Progenitor cell of endocrine pancreas (in vitro differentiated cells): Measurements from ENCODE around the gene MAPT. TPM values are rescaled to one million over a fixed set of nuclear protein-coding genes. Genes with fewer than 3 reads are reported as not detected.

Experiments used
- DNase-seq: peaks from one replicate; pipeline ENCODE4 v3.0.0; 2021; ENCODE audit warnings: low spot score; ENCODE audit not compliant: unreplicated experiment
- H3K27ac Mint-ChIP-seq: 2 replicates; pipeline ENCODE4 v1.8.0; 2021; ENCODE audit warnings: mild to moderate bottlenecking, moderate library complexity, mixed read lengths
- H3K27me3 Mint-ChIP-seq: 2 replicates; pipeline ENCODE4 v1.8.0; 2021; ENCODE audit warnings: mixed read lengths
- H3K36me3 Mint-ChIP-seq: 2 replicates; pipeline ENCODE4 v1.8.0; 2022; ENCODE audit warnings: mixed read lengths; ENCODE audit not compliant: insufficient read depth
- H3K4me1 Mint-ChIP-seq: 2 replicates; pipeline ENCODE4 v1.8.0; 2021; ENCODE audit warnings: low read depth, mixed read lengths
- H3K4me3 Mint-ChIP-seq: 2 replicates; pipeline ENCODE4 v1.8.0; 2021; ENCODE audit warnings: low read depth, mild to moderate bottlenecking, moderate library complexity, mixed read lengths
- H3K9me3 Mint-ChIP-seq: 2 replicates; pipeline ENCODE4 v1.8.0; 2021; ENCODE audit warnings: low read depth, mixed read lengths
- total RNA-seq: library from RNA; stranded (reverse); gene quantifications from 2 replicates; pipeline ENCODE4 v1.2.1, GENCODE V29; 2021
- TF ChIP-seq, protein P1 (sequence below): fragments of 200-600 bp; sonication (generic); IDR thresholded peaks from one replicate; pipeline ENCODE4 v1.5.0; 2021; ENCODE audit warnings: antibody characterized with exemption, mild to moderate bottlenecking; ENCODE audit not compliant: unreplicated experiment

The MAPT gene
- total RNA-seq, 1 donor from 2014 or later, result 2.5 TPM

DNA sequence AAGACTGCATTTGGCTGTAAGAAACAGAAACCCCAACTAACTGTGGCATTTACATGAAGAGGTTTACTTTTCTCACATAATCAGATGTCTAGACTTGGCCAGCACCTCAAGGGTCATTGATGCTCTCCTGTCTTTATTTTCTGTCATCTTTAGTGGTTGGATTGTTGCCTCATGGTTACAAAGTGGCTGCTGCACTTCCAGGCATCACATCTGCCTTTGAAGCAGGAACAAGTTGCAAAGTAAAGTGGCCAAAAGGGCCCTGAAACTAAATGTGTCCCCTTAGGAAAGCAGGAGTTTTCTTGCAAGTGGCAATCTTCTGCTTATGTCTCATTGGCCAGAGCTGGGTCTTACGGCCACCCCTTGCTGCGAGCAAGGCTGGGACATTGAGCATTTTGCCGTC is 78.2 kb downstream of the MAPT start:
- DNase-seq, result no peak
- H3K27me3 Mint-ChIP-seq, result peaks cover 16% of the 10 kb centered on the region
- peaks cover 3% of the 10 kb centered on the region for H3K4me1 Mint-ChIP-seq
- peaks cover 1% of the 10 kb centered on the region for H3K36me3 Mint-ChIP-seq
- no peak overlapping the region for H3K4me3 Mint-ChIP-seq
- H3K9me3 Mint-ChIP-seq, result peaks cover 7% of the 10 kb centered on the region
- no peak overlapping the region for H3K27ac Mint-ChIP-seq
- TF ChIP-seq, protein P1, sequence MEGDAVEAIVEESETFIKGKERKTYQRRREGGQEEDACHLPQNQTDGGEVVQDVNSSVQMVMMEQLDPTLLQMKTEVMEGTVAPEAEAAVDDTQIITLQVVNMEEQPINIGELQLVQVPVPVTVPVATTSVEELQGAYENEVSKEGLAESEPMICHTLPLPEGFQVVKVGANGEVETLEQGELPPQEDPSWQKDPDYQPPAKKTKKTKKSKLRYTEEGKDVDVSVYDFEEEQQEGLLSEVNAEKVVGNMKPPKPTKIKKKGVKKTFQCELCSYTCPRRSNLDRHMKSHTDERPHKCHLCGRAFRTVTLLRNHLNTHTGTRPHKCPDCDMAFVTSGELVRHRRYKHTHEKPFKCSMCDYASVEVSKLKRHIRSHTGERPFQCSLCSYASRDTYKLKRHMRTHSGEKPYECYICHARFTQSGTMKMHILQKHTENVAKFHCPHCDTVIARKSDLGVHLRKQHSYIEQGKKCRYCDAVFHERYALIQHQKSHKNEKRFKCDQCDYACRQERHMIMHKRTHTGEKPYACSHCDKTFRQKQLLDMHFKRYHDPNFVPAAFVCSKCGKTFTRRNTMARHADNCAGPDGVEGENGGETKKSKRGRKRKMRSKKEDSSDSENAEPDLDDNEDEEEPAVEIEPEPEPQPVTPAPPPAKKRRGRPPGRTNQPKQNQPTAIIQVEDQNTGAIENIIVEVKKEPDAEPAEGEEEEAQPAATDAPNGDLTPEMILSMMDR, result no peak

DNA sequence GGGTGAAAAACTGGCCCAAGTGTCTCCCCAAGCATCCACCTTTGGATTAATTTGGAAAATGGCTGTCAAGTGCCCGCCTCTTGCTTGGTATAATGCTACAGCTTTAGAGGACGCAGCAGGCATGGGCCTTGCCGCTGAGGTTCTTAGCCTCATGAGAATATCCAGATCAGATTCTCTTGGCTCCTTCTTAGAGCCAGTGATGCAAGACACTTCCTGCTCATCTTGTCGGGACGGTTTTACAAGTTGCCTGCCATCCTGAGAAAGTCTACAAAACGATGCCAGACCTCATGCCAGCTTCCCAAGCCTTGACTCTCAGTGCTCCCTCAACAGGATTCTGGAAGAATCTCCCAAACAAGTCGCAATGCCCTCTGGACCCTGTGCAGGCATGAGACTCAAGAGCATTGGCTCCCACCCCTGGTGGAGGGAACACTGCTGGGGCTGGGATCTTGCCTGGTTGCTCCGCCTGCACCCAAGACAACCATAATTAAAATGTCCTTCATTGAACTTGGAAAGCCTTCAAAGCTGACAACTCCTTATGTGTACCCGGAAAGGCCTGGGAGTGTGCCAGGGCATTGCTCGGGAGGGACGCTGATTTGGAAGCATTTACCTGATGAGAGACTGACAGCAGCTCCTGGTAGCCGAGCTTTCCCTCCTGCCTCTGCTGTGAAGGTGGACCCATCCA is 78.9 kb downstream of the MAPT start:
- peaks cover 3% of the 10 kb centered on the region for H3K4me1 Mint-ChIP-seq
- TF ChIP-seq, protein P1, result no peak
- H3K27me3 Mint-ChIP-seq, result peaks cover 11% of the 10 kb centered on the region
- peaks cover 1% of the 10 kb centered on the region for H3K36me3 Mint-ChIP-seq
- H3K9me3 Mint-ChIP-seq, result peaks cover 7% of the 10 kb centered on the region
- no peak overlapping the region for H3K27ac Mint-ChIP-seq
- no peak overlapping the region for H3K4me3 Mint-ChIP-seq
- DNase-seq, result no peak

DNA sequence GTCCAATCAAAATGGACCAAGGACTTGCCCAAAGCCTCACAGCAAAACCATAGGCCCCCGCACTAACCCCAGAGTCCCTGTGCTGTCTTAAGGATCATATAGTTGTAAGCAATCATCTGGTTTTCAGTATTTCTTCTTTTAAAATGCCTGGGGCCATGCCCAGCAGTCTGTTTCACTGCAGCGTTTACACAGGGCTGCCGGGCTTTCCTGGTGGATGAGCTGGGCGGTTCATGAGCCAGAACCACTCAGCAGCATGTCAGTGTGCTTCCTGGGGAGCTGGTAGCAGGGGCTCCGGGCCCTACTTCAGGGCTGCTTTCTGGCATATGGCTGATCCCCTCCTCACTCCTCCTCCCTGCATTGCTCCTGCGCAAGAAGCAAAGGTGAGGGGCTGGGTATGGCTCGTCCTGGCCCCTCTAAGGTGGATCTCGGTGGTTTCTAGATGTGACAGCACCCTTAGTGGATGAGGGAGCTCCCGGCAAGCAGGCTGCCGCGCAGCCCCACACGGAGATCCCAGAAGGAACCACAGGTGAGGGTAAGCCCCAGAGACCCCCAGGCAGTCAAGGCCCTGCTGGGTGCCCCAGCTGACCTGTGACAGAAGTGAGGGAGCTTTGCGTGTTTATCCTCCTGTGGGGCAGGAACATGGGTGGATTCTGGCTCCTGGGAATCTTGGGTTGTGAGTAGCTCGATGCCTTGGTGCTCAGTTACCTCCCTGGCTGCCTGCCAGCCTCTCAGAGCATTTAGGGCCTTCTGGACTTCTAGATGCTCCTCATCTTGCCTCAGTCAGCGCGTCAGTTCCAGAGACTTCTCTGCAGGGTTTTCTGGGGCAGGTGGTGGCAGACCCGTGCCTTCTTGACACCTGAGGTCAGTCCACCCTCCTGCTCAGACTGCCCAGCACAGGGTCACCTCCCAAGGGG is 79.8 kb downstream of the MAPT start:
- Mint-ChIP-seq H3K4me3 (no peak overlapping the region), H3K27me3 (peaks cover 11% of the 10 kb centered on the region), H3K4me1 (peaks cover 3% of the 10 kb centered on the region), H3K36me3 (peaks cover 1% of the 10 kb centered on the region), H3K27ac (no peak overlapping the region), H3K9me3 (peaks cover 7% of the 10 kb centered on the region)
- no peak for DNase-seq
- TF ChIP-seq, protein P1, result no peak

DNA sequence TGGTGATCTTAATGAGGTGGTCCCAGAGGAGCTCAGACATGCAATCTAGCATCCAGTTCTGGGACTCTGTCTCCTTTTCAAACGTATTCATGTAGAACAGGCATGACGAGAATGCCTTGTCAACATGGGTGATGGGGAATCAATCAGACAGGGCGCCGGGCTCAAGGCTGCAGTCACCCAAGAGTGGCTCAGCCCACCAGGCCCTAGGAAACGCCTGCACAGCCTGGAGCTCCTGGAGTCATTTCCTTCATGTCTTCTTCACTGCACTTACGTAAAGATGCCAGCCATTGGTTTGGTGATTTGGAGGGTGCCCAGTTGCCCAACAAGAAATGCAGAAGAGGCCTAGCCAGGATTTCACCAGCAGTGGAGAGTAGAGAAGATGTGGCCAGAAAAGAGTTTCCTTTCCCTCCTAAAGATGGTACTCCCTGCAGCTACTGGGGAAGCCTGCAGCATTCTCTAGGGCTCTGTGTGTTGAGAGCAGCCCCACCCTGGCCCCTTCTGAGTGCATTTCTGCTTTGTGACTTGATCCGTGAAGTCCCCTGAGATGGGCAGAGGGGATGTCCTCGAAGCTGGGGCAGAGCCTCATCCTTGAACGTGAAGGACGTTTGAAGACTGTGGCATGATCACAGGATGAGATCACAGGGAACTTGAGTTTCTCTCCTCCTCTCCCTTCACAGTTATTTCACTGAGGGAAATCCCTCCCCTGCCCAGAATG is 80.7 kb downstream of the MAPT start:
- DNase-seq, result no peak
- Mint-ChIP-seq H3K36me3 (peaks cover 1% of the 10 kb centered on the region), H3K27ac (no peak overlapping the region), H3K9me3 (peaks cover 3% of the 10 kb centered on the region), H3K4me1 (peaks cover 9% of the 10 kb centered on the region), H3K27me3 (peaks cover 7% of the 10 kb centered on the region), H3K4me3 (no peak overlapping the region)
- TF ChIP-seq, protein P1, result no peak
